Heart right ventricle (tissue), 16 donors: ENCODE data around the gene PLK1. TPM values are rescaled to one million over a fixed set of nuclear protein-coding genes. Genes with fewer than 3 reads are reported as not detected.
"Not testable (repeated sequence)": the region's sequence is repeated elsewhere in the genome, so short reads cannot be mapped to it uniquely, and the experiment has no call there.

ENCODE experiments used
- ATAC-seq, 8 donors: fragments of 200-7000 bp; cut with Tn5 transposase; one replicate each; pipeline ENCODE4 v1.9.1; 2020; ENCODE audit warnings: mild to moderate bottlenecking in 8 of 8, moderate library complexity in 8 of 8, moderate number of reproducible peaks in 1 of 8
- DNase-seq, 2 donors: peaks; one replicate each; pipeline ENCODE4 v3.0.0-alpha.2; 2020
- H3K27ac ChIP-seq, 10 donors: fragments of 200-600 bp; sonication (generic) in 2 of 10; one replicate each; pipeline versions ENCODE4 v1.5.0 to v1.8.0; 2020 to 2022; ENCODE audit warnings: mild to moderate bottlenecking in 3 of 10
- H3K27me3 ChIP-seq, 7 donors: fragments of 200-600 bp; one replicate each; pipeline ENCODE4 v1.8.0; 2021 to 2022; ENCODE audit warnings: mild to moderate bottlenecking in 2 of 7
- H3K36me3 ChIP-seq, 9 donors: fragments of 200-600 bp; sonication (generic) in 1 of 9; one replicate each; pipeline versions ENCODE4 v1.5.0 to v1.8.0; 2020 to 2022; ENCODE audit warnings: mild to moderate bottlenecking in 2 of 9
- H3K4me1 ChIP-seq, 9 donors: fragments of 200-600 bp; sonication (generic) in 1 of 9; one replicate each; pipeline versions ENCODE4 v1.5.0 to v1.8.0; 2020 to 2022; ENCODE audit warnings: mild to moderate bottlenecking in 4 of 9
- H3K4me3 ChIP-seq, 10 donors: fragments of 200-600 bp; sonication (generic) in 2 of 10; one replicate each; pipeline versions ENCODE4 v1.5.0 to v1.8.0; 2020 to 2022; ENCODE audit warnings: mild to moderate bottlenecking in 7 of 10, moderate library complexity in 2 of 10
- H3K9me3 ChIP-seq, 11 donors: fragments of 200-600 bp in 10 of 11; sonication (generic) in 2 of 11; one replicate each; pipeline versions ENCODE4 v1.5.0 to v1.8.0; 2013 to 2022; ENCODE audit warnings: mild to moderate bottlenecking in 2 of 11, control low read depth in 1 of 11, moderate library complexity in 1 of 11
- CTCF ChIP-seq, 9 donors: fragments of 200-600 bp; sonication (generic) in 2 of 9; IDR thresholded peaks; one replicate each; pipeline versions ENCODE4 v1.5.0 to v1.8.0; 2021 to 2022; ENCODE audit warnings: antibody characterized with exemption in 9 of 9, mild to moderate bottlenecking in 5 of 9, moderate library complexity in 1 of 9
- WGBS, 2 donors: extraction: QIAGEN DNeasy Blood & Tissue Kit; methylation state at CpG; one replicate each; pipeline ENCODE4 v1.1.7; 2013; ENCODE audit warnings: inconsistent platforms in 1 of 2; 5-methylcytosine and 5-hydroxymethylcytosine counted together
- intact Hi-C, 10 donors: fragments of 100-400 bp; cut with DNase I; formaldehyde crosslinking; loops; one replicate each; pipeline versions ENCODE4 v1.11.1 to v1.14.2; 2022
- polyA plus RNA-seq, 2 donors: library from polyadenylated mRNA; stranded (reverse); fragments of 200-250 nt; gene quantifications; one replicate each; pipeline ENCODE4 v1.2.3, GENCODE V29; 2013
- total RNA-seq, 10 donors: library from RNA; stranded (reverse); fragmentation: NEBNext Ultra II Directional in 3 of 10; extraction: Animal tissue kit (Norgen Biotek cat#: 25700) in 3 of 10; gene quantifications; one replicate each; pipeline versions ENCODE4 v1.2.1 to v1.2.4, GENCODE V29; 2021 to 2023
- donor health status: Arrhythmogenic right ventricular cardiomyopathy.
- donor health status: ischemic (EF 13 %, LVEDD 7.1; RV severe dilation, severe dysfunction).
- donor health status: healthy with polysubstance abuse.
- donor health status: DM: no; HTN: yes; CAD: no.
- donor health status: DM: no; HTN: no; CAD: no.
- donor health status: ischemic (EF 25% LVEDD 6.9; RV normal size, moderate dysfunction).
- donor health status: ischemic (EF 25% LVEDD 5.7; RV mildly dilated, moderate dysfunction).
- donor health status: healthy.
- donor health status: DM: yes; HTN: yes; CAD: no.
- donor health status: Ischemic cardiomyopathy.
- donor health status: ischemic (EF 35%, LVEDD 5.7; RV mildly dilated, moderate dysfunction).
- donor health status: nonischemic (EF 11% LVEDD 7.7; RV severe dilation, severe dysfunction).
- donor health status: DM: yes; HTN: yes; CAD: no.
- donor health status: PGD.
- donor health status: ischemic (EF 29% LVEDD 5.4; RV normal size, mild dysfunction).
- donor health status: nonischemic (EF 23%, LVEDD 6.1; RV moderate dilation, normal function).

The PLK1 gene
- total and polyA plus RNA-seq, 12 donors = 0.32 to 6.0 (median 0.97) TPM

GRCh38 chr16:23729503-23730424 lies 51.1 kb downstream of the PLK1 start:
- DNase-seq (no peak), ATAC-seq (no peak)
- intact Hi-C loops = loop anchor here in 5 of 10 donors (10.0 kb wide), 1 partner anchor 305 kb away; no protein-coding TSS in a partner anchor
- peaks cover 0 to 3% (median 0%) of the 10 kb centered on the region in 9 donors for H3K4me1 ChIP-seq
- H3K27ac ChIP-seq = no peak overlapping the region
- peaks cover 0 to 34% (median 8%) of the 10 kb centered on the region in 7 donors for H3K27me3 ChIP-seq
- no peak for TF ChIP-seq CTCF (IDR thresholded peaks at IDR 0.05)
- WGBS, 2 donors = 77 to 79% methylated on average over 12 of the region's 12 CpGs
- no peak overlapping the region for H3K4me3 ChIP-seq
- H3K9me3 ChIP-seq = no peaks in the 10 kb centered on the region
- no peaks in the 10 kb centered on the region for H3K36me3 ChIP-seq

GRCh38 chr16:23734176-23734893 lies 55.6 kb downstream of the PLK1 start:
- no peak overlapping the region for H3K4me3 ChIP-seq
- intact Hi-C loops = loop anchor here in 7 of 10 donors (2.0 to 10.0 kb wide), 2 partner anchors 300 to 302 kb away; no protein-coding TSS in a partner anchor
- H3K36me3 ChIP-seq = no peaks in the 10 kb centered on the region
- H3K27ac ChIP-seq = no peak overlapping the region
- TF ChIP-seq CTCF (IDR thresholded peaks at IDR 0.05) = no peak
- H3K9me3 ChIP-seq = no peaks in the 10 kb centered on the region
- DNase-seq (no peak), ATAC-seq (no peak)
- no peaks in the 10 kb centered on the region for H3K4me1 ChIP-seq
- peaks cover 0 to 40% (median 15%) of the 10 kb centered on the region in 7 donors for H3K27me3 ChIP-seq
- WGBS, 2 donors = 73 to 77% methylated on average over 19 of the region's 19 CpGs

- ATAC-seq, H3K27ac ChIP-seq, H3K4me1 ChIP-seq, H3K36me3 ChIP-seq, H3K4me3 ChIP-seq, DNase-seq, H3K9me3 ChIP-seq: not testable (repeated sequence)
- WGBS, 2 donors = 83 to 90% methylated on average over 1 of the region's 1 CpG
- H3K27me3 ChIP-seq = peaks cover 0 to 38% (median 16%) of the 10 kb centered on the region in 7 donors
- intact Hi-C loops = loop anchor here in 7 of 10 donors (5.0 to 10.0 kb wide), 3 partner anchors 275 to 300 kb away; no protein-coding TSS in a partner anchor
Observed at GRCh38 chr16:23737423-23738028, 58.8 kb downstream of the PLK1 start.

GRCh38 chr16:23739516-23739915 lies 60.8 kb downstream of the PLK1 start:
- intact Hi-C loops = loop anchor here in 7 of 10 donors (5.0 to 10.0 kb wide), 3 partner anchors 273 to 298 kb away; no protein-coding TSS in a partner anchor

More at GRCh38 chr16:23739516-23739915, 60.8 kb downstream of the PLK1 start:
- 49 to 71% methylated on average over 1 of the region's 1 CpG for whole genome bisulfite sequencing, 2 donors
- TF ChIP-seq CTCF (IDR thresholded peaks at IDR 0.05) = no peak
- DNase-seq = no peak
- Histone ChIP-seq H3K27me3 (peaks cover 0 to 48% (median 16%) of the 10 kb centered on the region in 7 donors), H3K27ac (no peak overlapping the region), H3K4me1 (no peaks in the 10 kb centered on the region), H3K4me3 (no peak overlapping the region), H3K9me3 (no peaks in the 10 kb centered on the region), H3K36me3 (no peaks in the 10 kb centered on the region)
- no peak for ATAC-seq

Other genes starting within 250 kb of the PLK1 start
- 10 to 100 TPM; 10.9 to 15.5 (median 12.9) TPM for gene COG7, start 225.7 kb upstream of the PLK1 start, total RNA-seq
- gene COG7, start 225.7 kb upstream of the PLK1 start, polyA plus RNA-seq = 10 to 100 TPM; 12.0 to 28.1 TPM
- 10 to 100 TPM; 32.6 to 52.9 (median 40.6) TPM for gene GGA2, start 168.4 kb upstream of the PLK1 start, total RNA-seq
- 10 to 100 TPM; 12.2 to 21.7 TPM for gene GGA2, start 168.4 kb upstream of the PLK1 start, polyA plus RNA-seq
- 10 to 100 TPM; 13.7 to 28.7 (median 21.6) TPM for gene EARS2, start 121.5 kb upstream of the PLK1 start, total RNA-seq
- 10 to 100 TPM; 20.9 to 23.2 TPM for gene EARS2, start 121.5 kb upstream of the PLK1 start, polyA plus RNA-seq
- 10 to 100 TPM; 40.1 to 77.3 (median 50.7) TPM for gene UBFD1, start 121.2 kb upstream of the PLK1 start, total RNA-seq
- 10 to 100 TPM; 12.4 to 20.6 TPM for gene UBFD1, start 121.2 kb upstream of the PLK1 start, polyA plus RNA-seq
- 100 to 1,000 TPM; 338 to 592 (median 433) TPM for gene NDUFAB1, start 82.6 kb upstream of the PLK1 start, total RNA-seq
- 100 to 1,000 TPM; 211 to 422 TPM for gene NDUFAB1, start 82.6 kb upstream of the PLK1 start, polyA plus RNA-seq
- 1 to 10 TPM; 2.5 to 6.1 (median 4.7) TPM for gene PALB2, start 37.6 kb upstream of the PLK1 start, total RNA-seq
- gene PALB2, start 37.6 kb upstream of the PLK1 start, polyA plus RNA-seq = 1 to 10 TPM; 3.4 to 8.6 TPM
- 10 to 100 TPM; 36.9 to 50.4 (median 42.6) TPM for gene DCTN5, start 37.4 kb upstream of the PLK1 start, total RNA-seq
- 10 to 100 TPM in 1 of 2 donors, 1 to 10 TPM in 1; 5.9 to 17.5 TPM for gene DCTN5, start 37.4 kb upstream of the PLK1 start, polyA plus RNA-seq
- gene ERN2, start 34.3 kb downstream of the PLK1 start, total RNA-seq = under 1 TPM in 2 of 10 donors, not detected in 8; 0.32 to 0.34 TPM
- not detected for gene ERN2, start 34.3 kb downstream of the PLK1 start, polyA plus RNA-seq
- not detected for gene CHP2, start 76.1 kb downstream of the PLK1 start, total RNA-seq
- gene CHP2, start 76.1 kb downstream of the PLK1 start, polyA plus RNA-seq = under 1 TPM in 1 of 2 donors, not detected in 1; 0.01 TPM
- gene PRKCB, start 157.1 kb downstream of the PLK1 start, total RNA-seq = 1 to 10 TPM in 6 of 10 donors, under 1 TPM in 4; 0.55 to 8.8 (median 1.4) TPM
- under 1 TPM; 0.30 to 0.37 TPM for gene PRKCB, start 157.1 kb downstream of the PLK1 start, polyA plus RNA-seq